HG03159 (cell line): ENCODE results near the gene MXD3.
"Not testable (repeated sequence)": the region's sequence is repeated elsewhere in the genome, so short reads cannot be mapped to it uniquely, and the experiment has no call there.

Experiments used
- ATAC-seq: cut with Tn5 transposase; IDR thresholded peaks from one replicate; pipeline ENCODE4 v1.9.1; 2021; ENCODE audit warnings: mild to moderate bottlenecking, moderate library complexity; ENCODE audit not compliant: unreplicated experiment

The MXD3 gene

DNA sequence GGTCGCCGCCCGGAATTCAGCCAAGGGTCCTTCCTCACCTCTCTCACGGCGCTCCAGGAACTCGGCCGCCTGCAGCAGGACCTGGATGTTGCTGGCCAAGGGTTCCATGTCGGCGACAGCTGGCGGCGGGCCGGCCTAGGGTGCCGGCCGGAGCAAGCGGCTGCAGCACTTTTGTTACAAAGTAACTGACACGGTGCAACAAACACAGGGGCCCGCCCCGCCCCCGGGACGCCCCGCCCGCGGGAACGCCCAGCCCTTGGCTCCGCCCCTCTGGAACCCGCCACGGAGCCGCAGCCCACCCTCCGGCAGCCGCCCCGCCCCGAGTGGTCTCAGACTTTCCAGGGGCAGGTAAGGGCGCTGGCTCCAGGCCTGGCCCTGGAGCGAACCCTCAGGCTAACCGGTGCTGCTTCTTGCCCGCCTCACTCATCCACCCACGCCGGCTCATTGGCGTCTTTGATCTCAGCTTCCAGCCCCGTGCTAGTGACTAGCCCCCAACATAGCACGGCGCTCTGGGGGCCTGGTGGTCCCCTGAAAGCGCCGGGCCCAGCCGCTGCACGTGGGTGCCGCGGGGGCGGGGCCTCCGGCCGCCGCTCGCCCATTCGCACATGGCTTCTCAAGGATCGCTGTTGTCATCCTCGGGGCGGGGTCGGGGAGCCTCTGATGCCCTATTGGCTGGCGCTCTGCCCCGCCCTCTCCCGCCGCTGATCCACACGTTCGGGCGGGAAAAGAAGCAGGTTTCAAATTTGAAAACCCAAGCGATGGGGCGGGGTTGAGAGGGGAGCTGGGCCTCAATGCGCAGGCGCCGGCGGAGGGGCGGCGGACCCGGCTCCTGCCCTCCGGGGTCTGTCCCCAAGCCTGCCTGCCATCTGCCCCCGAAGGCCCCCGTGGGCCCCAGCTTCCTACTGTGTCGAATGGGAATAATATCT lies at the start of gene MXD3:
Gene MXD3 (minus strand): TSS at position 176 of the 926 bp plus-strand sequence. CDS start 68 bp downstream, at position 108.
- peak; percentile 73 for ATAC-seq

DNA sequence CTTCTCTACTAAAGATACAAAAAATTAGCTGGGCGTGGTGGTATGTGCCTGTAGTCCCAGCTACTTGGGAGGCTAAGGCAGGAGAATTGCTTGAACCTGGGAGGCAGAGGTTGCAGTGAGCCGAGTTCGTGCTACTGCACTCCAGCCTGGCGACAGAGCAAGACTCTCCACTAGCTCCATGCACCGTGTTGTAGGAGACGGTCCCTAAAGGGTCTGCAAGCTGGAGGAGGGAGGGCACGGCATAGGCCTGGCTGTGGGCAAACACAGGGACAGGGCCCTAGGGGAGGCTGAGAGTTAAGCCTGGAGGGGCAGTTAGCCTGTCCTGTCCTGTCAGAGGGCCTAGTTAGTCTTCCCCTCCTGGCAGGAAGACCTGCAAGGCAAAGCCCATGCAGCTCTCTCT lies 49.0 kb upstream of the MXD3 start:
- not testable (repeated sequence) for ATAC-seq

GRCh38 chr5:177359860-177360259 lies 48.2 kb upstream of the MXD3 start:
- no peak for ATAC-seq

DNA sequence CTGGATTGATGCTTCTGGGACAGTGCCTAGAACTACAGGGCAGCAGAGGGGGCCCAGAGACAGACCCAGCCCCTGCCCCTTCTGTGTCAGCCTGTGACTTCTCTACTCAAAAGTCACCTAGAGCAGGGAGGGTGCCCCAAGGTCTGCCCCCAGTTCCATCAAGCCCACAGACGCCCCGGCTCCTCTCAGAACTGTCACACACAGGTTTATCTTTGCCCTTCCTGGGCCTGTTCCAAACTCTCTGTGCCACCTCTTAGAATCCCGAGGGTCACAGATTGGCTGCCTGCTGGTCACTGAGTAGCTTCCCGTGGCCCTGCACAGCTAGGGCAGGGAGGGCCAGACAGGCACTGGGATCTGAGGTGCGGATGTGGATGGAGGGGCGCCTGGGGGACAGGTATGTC lies 47.8 kb upstream of the MXD3 start:
- ATAC-seq: no peak

GRCh38 chr5:177358370-177358819 lies 46.7 kb upstream of the MXD3 start:
- ATAC-seq: peak; percentile 4

DNA sequence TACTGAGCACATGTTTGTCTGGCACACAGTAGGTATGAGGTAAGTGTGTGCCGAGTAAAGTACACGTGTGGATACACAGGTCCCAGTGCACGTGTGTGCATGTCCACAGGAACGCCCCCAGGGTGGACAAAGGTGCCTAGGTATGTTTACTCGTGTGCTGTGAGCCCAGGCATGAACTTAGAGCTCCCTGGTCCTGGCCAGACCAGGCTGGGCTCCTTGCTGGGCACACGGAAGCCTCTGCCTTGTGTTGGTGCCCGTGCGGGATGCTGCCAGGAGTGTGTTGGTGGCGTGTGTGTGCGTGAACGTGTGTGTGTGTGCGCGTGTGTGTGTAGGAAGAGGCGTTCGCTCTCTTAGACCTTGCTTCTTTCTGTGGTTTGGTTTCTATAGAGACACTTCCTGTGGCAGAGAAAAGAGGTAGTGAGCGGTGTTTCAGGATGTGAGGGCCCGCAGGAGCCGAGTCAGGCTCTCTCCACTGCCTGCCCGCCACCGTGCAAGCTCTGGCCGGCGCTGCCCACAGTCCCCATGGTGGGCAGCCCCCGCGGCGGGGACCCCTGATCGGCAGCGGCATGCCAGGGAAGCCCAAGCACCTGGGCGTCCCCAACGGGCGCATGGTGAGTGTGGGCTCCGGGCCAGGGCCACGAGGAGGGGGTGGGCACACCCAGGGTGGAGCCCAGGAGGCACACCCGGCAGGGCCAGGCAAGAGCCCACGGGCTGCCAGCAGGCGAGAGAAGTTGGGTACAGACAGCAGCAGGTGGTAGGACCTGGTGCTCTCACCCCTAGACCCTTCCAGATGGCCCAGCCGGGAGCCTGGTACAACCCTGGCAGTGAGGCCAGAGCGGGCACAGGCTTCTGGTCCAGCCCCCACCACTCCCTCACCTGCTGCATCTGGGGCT lies 46.0 kb upstream of the MXD3 start, which contains the start of gene RGS14:
Gene RGS14 (plus strand): TSS at position 466 of the 893 bp plus-strand sequence. CDS start 101 bp downstream, at position 567.
- peak; percentile 85 for ATAC-seq

DNA sequence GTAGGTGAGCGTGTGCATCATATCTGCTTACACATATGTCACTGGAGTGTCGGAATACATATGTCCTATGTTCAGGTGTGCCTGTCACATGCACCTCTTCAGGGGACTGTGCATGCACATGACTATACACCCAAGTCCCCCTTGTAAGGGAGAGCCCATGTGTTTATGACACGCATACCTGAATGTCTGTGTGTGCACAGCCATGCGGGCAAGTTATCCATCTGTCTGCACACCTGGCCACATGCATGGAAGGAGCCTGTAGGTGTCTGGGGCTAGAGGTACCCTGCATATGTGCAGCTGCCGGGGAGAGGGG lies 45.4 kb upstream of the MXD3 start:
- no peak for ATAC-seq

DNA sequence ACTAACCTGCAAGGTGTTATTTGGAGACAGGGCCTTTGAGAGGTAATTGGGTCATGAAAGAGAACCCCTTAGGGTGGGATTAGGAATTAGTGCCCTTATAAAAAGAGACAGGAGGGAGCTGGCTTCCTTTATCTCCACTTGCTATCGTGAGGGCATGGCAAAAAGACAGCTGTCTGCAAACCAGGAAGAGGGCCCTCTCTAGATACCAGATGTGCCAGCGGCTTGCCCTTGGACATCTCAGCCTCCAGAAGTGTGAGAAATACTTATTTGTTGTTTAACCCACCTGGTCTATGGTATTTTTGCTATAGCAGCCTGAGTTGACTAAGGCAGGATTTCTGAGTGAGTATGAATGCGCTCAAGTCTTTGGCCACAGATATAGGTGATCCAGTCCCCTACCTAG lies 45.0 kb upstream of the MXD3 start:
- no peak for ATAC-seq

- ATAC-seq: no peak
Observed at GRCh38 chr5:177355868-177356168, 44.1 kb upstream of the MXD3 start.

DNA sequence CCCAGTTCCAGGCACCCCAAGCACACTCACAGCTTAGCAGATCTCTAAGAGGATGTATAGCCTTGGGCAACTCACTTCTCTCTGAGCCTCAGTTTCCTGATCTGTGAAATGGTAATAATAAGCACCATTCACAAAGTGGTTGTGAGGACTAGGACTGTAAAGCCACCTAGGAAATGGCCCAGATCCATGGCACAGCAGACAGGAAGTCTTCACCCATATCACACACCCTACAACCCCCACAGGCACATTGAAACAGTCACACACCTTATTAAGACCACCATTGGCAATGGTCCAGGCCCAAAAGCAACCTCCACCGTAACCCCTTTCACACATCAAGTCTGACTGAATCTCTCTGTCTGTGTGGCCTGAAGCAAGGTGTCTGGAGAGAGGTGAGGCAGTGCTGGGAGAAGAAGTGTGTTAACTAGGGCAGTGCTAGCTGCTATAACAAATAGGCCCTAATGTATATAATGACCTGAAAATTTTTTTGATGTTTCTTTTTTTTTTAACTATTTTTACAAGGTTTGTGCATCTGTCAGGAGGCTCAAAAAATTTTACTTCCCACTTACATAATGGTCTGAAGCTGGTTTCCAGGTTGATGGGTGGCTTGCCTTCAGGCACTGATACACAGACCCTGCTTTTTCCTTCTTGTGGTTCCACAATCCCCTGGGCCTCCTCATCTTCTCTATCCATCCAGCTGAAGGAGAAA lies 43.6 kb upstream of the MXD3 start:
- no peak for ATAC-seq

DNA sequence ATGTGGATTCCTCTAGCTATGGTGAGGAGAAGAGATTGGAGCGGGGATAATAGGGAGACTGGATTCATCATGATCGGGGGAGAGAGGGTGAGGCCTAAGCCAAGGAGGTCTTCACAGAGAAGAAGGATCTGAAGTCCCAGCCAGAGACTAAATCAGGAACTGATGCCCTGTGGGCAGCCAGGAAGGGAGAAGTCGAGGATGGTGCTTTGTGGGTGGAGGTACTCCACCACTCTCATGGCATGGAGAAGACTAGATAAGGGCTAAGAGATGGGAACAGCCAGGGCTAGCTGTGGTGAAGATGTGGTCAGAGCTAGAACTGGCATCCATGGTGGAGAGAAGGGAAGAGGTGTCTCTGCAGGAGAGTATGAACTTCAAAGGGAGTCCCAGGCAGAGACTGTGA lies 43.0 kb upstream of the MXD3 start:
- no peak for ATAC-seq

- ATAC-seq: no peak
Observed at GRCh38 chr5:177354256-177354655, 42.6 kb upstream of the MXD3 start.

DNA sequence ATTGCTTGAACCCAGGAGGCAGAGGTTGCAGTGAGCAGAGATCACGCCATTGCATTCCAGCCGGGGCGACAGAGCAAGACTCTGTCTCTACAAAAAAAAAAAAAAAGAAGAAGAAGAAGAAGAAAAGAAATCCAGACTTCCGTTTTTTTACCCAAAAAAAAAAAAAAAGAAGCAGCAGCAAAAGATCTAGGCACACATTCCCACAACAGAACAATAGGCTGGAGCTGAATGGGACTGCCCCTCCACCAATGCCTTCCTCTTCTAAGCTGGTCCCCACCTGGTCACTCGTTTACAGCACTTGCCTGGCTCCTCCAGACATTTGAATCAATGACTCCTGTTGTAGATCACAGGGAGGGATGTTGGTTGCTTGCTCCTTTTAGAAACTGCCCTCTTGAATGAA lies 41.4 kb upstream of the MXD3 start:
- no peak for ATAC-seq

GRCh38 chr5:177351392-177352329 lies 40.0 kb upstream of the MXD3 start, which contains the start of gene LMAN2:
LMAN2 (minus strand) TSS chr5:177351668; CDS start chr5:177351647, 21 bp downstream.
- peak; percentile 90 for ATAC-seq

DNA sequence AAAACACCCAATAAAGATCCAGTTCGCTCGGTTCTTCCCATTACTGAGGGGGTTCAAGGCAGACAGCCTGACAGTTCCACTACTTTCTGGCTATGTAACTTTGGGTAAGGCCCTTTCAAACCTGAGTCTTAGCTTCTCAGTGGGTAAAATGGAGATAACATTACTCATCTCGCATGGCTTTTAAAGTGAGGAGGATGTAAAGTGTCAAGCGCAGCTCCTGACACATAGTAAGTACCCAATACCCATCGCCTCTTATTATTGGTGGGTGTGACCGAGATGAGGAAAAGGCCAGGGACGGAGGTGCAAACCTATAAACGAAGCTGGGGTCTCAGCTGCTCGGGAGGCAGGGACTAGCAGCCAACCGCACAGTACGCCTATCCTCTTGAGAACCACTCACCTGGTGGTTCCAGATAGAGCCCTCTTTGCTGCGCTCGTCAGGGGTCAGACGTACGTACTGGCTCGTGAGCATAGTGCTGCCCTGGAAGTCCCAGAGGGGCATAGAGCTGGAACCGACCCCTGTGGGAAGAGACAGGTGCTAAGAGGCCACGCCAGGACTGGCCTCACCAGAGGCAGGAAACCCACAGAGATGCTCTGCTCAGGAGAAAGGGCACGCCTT lies 39.2 kb upstream of the MXD3 start:
- ATAC-seq: no peak

DNA sequence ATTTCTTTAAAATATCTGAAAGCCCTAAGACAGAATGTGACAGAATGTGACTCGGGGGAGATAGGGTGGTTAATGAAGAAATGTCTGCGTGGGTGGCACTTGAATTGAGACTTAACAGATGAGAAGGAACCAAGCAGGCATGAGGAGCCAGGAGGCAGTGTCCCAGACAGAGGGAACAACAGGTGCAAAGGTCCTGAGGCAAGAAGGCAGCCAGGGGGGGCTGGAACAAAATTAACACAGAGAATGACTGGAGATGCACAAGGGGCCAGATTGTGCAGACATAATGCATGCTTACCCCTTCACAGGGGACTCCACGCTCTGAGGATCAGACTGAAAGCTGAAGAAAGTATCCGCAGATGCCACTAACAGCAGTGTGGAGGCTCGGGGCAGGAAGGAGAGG lies 38.1 kb upstream of the MXD3 start:
- no peak for ATAC-seq

GRCh38 chr5:177349362-177349647 lies 37.6 kb upstream of the MXD3 start:
- ATAC-seq: no peak

DNA sequence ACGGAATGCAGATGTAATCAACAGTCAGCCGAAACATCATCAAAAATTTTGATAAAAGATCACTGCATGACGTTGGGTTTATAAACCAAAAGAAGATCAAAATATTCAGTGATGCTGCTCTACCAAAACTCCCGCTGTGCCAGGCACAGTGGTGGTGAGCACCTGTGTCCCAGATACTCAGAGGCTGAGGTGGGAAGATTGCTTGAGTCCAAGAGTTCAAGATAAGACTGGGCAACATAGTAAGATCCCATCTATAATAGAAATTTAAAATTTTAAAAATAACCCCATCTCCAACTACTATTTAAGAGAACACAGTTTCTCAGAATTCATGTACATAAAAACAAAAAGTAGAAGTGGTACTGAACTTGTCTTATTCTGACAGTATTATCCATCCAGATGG lies 36.0 kb upstream of the MXD3 start:
- ATAC-seq: no peak

DNA sequence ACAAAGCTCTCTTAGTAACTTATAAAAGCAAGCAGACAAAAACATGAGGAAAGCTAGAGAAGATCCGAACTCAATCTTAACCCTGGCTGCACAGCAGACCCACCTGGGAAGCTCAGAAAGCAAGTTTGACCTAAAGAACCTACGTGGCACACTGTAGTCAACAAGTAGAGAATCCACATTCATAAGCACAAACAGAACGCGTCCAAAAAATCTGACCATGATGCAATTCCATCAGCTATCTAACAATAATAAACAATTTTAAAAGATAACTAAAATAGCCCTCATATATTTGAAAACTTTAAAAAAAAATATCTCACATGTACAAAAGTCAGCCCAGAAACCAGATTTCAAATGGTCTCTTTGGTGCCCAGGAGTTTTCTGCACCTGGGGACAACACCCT lies 35.1 kb upstream of the MXD3 start:
- ATAC-seq: no peak

DNA sequence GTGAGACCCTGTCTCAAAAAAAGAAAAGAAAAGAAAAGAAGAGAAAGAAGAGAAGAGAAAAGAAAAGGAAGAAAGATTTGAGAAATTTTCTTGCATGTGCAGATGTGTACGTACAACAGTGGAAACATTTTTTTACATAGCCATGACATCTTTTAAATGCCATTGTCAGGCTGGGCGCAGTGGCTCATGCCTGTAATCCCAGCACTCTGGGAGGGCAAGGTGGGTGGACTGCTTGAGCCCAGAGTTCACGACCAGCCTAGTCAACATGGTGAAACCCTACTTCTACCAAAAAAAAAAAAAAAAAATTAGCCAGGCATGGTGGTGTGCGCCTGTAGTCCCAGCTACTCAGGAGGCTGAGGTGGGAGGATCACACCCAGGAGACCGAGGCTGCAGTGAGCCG lies 33.2 kb upstream of the MXD3 start:
- ATAC-seq: no peak
